ENCODE measurements around the gene LAMC1.
A peak's percentile ranks its signal among the peaks of the same experiment; 100 is the strongest.

LAMC1 gene

GRCh38 chr1:183152180-183152579 is 129.0 kb downstream of the LAMC1 start:
- DNase-seq, result no peak

- DNase-seq, result no peak
Observed at GRCh38 chr1:183155939-183156338, 132.7 kb downstream of the LAMC1 start.

DNA sequence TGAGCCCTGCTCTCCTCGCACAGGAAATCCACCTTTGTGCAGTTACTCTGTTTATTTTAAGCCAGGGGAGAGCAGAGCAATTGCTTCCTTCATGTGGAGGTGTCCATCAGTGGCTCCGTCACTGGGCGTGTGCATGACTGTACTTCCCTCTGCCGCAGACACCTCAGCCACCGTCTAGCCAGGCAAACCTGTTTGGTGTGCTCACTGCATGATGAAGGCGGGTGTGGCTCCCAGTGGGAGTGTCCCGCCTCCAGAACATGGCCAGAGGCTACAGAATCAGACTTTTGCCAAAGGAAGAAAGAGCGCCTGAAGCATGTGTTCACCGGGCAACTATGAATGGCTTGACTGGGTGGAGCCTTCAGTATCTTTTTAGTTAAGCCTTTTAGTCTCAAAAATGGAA is 136.7 kb downstream of the LAMC1 start:
- DNase-seq, result peak; percentile 82

DNA sequence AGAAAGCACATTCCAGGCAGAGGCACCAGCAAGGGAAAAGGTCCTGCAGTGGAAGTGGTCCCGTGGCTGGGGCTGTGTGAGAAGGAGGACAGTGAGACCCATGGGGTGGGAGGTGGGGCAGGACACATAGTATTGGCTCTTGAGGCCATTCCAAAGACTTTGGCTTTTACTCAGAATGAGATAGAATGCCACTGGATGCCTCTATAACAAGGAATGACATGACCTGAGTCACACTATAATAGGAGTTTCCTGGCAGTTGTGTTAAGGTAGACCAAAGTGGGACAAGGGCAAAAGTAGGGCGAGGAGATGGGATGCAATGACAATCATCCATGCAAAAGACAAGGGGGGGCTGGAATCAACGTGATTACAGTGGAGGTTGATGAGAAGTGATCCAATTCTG is 138.2 kb downstream of the LAMC1 start:
- DNase-seq, result no peak

- DNase-seq, result peak; percentile 39
Observed at GRCh38 chr1:183163316-183163715, 140.1 kb downstream of the LAMC1 start.

DNA sequence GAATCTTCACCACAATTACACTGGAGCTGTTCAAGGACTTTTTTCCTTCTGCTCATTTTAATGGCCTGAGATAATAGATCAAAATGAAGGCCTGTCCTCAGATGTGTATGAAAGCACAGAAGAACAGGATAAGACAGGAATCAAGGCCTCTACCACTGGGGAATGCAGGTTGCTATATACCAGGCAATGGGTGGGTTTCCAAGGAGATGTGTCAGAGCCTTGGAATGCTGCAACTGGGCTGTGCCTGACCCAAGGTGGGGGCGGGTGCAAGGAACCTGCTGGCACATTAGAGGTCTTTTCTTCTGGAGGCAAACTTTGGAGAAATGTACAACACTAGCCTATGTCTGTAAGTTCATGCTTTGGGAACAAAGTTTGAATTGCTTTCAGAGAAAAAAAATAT is 141.1 kb downstream of the LAMC1 start:
- DNase-seq, result peak; percentile 24

- DNase-seq, result no peak
Observed at GRCh38 chr1:183164963-183165362, 141.7 kb downstream of the LAMC1 start.

DNA sequence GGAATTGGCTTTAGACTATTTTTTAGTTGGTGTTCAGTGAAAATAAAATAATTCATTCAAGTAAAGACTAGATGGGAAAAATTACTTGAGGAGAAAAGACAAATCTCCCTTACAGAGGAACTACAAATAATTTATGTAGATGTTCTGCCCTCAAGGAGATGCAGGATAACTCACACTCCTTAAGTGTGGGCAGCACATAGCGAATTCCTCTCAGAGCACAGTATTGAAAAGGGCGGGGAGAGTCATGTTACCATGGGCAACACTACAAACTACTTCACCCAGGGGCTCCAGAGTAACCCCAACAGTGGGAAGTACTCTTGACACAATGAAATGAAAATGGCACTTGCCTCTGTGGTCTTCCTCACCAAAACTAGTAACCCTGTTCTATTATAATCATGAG is 142.2 kb downstream of the LAMC1 start:
- no peak for DNase-seq

GRCh38 chr1:183166454-183166853 is 143.2 kb downstream of the LAMC1 start:
- no peak for DNase-seq

DNA sequence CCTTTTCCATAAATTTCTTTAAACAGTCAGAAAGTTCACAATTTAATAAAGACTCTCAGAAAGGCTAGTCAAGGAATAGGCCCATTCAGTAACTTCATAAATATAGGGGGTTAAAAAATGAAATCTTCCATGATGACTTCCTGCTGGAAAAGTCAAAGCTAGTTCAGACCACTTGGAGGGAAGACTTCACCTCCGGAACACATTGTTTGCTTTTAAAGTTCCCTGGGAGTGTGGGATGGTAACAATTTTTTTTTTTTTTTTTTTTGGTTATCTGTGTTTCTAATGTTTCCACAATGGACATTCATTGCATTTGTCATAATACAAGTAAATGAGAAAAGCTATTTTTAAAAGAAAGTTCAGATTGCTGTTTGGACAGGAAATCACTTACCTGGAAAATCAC is 144.5 kb downstream of the LAMC1 start:
- DNase-seq, result no peak

GRCh38 chr1:183168308-183168707 is 145.1 kb downstream of the LAMC1 start:
- DNase-seq, result no peak

- no peak for DNase-seq
Observed at GRCh38 chr1:183173828-183174227, 150.6 kb downstream of the LAMC1 start.

- DNase-seq, result no peak
Observed at GRCh38 chr1:183175631-183176030, 152.4 kb downstream of the LAMC1 start.

DNA sequence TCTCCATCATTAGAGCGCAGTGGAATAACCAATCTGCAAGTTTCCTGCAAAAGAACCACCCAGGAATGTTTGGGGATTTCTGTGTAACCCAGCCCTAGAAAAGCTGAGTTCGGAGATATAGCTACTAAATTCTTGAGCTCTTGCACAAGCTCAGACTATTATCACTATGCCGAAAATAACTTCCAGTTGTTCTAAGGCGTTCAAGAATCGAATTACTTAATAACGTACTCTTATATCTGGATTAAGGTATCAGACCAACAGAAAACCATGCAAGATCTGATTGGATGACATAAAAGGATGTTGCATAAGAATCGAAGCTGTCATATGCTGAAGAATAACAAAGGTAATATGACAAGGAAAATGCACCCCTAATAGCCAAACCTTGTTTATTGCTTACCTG is 155.3 kb downstream of the LAMC1 start:
- DNase-seq, result no peak

DNA sequence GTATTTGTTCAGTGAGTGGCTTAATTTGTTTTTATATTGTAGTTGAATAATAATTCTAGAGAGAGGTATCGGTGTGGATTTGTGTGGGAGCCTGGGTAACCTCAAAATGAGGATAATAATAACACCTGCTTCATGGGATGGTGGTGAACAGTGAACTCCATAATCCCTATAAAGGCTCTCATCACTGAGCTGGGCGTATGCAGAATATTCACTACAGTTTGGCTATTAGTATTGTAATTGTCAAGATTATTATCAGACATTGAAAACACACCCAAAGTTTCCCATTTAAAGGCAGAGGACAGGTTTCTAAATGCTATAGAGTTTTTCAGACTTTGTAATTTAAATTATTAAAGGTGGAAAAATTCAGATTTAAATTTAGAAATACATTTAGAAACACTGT is 155.8 kb downstream of the LAMC1 start:
- DNase-seq, result no peak

- DNase-seq, result peak; percentile 38
Observed at GRCh38 chr1:183180218-183180617, 157.0 kb downstream of the LAMC1 start.

- peak; percentile 66 for DNase-seq
Observed at GRCh38 chr1:183180634-183181056, 157.4 kb downstream of the LAMC1 start.

DNA sequence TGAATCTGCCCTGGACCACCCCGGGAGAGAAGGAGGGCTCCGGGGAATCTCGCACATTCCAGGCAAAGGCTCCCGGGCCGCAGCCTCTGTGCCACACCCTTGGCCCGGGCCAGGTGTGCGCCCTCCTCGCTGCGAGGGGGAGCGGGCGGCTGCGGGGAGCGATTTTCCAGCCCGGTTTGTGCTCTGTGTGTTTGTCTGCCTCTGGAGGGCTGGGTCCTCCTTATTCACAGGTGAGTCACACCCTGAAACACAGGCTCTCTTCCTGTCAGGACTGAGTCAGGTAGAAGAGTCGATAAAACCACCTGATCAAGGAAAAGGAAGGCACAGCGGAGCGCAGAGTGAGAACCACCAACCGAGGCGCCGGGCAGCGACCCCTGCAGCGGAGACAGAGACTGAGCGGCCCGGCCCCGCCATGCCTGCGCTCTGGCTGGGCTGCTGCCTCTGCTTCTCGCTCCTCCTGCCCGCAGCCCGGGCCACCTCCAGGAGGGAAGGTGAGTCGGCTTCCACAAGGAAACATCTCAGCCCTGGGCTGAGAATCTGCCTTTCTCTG is 162.8 kb downstream of the LAMC1 start, which contains the start of gene LAMC2:
TSS of gene LAMC2 (plus strand) at position 324 of the 550 bp plus-strand sequence. CDS start at position 413, 89 bp downstream.
- no peak for DNase-seq

- no peak for DNase-seq
Observed at GRCh38 chr1:183186841-183187240, 163.6 kb downstream of the LAMC1 start.

GRCh38 chr1:183188240-183188639 is 165.0 kb downstream of the LAMC1 start:
- DNase-seq, result no peak

DNA sequence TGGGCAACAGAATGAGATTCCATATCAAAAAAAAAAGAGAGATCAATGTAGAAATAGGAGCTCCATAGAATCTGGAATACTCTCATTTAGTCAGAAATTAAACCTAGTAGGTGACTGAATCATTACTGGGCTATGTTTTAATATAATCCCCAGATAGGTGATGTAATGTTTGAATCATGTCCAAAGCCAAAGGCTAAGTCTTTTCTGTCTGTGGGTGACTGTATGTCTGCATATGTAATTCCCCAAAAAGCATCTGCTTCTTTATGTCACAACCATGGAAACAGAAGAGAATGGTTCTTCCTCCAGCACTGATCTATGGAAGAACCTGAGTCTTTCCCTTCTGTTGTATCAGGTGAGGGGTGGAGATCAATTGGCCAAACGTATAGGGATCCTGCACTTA is 168.6 kb downstream of the LAMC1 start:
- no peak for DNase-seq

DNA sequence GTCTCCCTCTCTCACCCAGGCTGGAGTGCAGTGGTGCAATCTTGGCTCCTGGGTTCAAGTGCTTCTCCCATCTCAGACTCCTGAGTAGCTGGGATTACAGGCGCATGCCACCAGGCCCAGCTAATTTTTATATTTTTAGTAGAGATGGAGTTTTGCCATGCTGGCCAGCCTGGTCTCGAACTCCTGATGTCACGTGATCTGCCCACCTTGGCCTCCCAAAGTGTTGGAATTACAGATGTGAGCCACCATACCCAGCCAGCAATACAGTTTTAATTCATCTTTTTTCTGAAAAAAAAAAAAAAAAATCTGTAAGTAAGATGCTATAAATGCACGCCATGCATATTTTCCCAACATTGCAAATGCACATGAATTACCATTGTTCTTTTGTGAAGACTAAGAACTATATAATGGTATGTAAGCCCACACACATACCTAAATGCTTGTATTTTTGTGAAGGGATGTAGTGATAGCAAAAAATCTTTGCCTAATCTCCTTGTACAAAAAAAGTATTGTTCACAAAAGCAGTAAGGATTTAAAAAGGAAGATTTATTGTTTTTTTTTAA is 170.8 kb downstream of the LAMC1 start:
- no peak for DNase-seq

GRCh38 chr1:183194527-183195141 is 171.4 kb downstream of the LAMC1 start:
- DNase-seq, result no peak

GRCh38 chr1:183195142-183195574 is 171.9 kb downstream of the LAMC1 start:
- no peak for DNase-seq

Data from T1000 (cell line).